ENCODE data around the gene CCDC190. TPM values are rescaled to one million over a fixed set of nuclear protein-coding genes. Genes with fewer than 3 reads are reported as not detected.
"Not testable (repeated sequence)": the region's sequence is repeated elsewhere in the genome, so short reads cannot be mapped to it uniquely, and the experiment has no call there.

CCDC190 gene
- total RNA-seq, 2 experiments from 2014 or later: not detected

DNA sequence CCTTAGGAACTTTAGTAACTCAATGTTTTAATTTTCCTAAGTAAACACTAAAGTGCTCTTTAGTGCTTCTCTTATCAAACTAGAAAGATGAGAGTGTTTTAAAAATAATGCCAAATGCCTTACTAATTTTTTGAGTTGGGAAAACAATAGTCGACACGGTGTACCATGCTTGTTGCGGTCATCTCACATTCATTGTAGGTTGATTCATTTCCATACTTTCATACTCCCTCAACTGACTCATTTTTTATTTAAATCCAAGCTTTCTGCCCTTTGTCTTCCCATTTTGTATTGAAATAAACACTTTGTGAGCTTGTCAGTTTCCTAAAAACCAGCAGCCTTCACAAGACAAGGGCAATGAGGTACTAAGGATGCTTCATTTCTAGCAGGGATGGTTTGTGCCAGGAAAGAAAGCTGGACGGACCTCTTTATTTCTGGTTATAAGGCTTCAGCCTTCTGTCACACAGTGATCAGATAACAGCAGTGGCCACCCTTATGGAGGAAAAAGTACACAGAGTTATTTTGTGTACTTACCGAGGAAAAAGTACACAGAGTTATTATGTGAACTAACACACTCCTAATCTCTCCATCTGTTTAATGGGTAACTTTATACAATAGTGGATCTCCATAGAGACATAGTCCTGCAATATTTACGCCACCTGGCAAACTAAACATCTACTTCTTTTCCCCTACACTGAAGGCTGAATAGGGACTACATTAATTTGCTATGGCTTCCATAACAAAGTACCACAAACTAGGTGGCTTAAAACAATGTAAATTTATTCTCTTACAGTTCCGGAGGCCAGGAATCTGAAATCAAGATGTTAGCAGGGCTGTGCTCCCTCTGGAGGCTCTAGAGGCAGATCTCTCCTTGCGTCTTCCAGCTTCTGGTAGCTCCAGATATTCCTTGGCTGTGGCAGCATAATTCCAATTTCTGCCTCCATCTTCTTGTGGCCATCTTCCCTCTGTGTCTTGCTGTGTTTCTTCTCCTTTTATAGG, 13.0 kb upstream of the CCDC190 start:
- H3K27me3 Mint-ChIP-seq: peaks cover 21% of the 10 kb centered on the region
- ChIA-PET CTCF (interaction anchor here (1.0 kb wide), 1 partner anchor 301 kb away, joined by 3 read pairs; no protein-coding TSS in a partner anchor), POLR2A (no interaction called here)
- intact Hi-C loops (cut with micrococcal nuclease): no loop called here
- no peaks in the 10 kb centered on the region for H3K36me3 Mint-ChIP-seq (ENCODE audit: low read depth)
- ATAC-seq (no peak), DNase-seq (no peak)
- TF ChIP-seq CTCF (IDR thresholded peaks at IDR 0.05): no peak
- H3K9me3 Mint-ChIP-seq: peaks cover 13% of the 10 kb centered on the region
- H3K27ac Mint-ChIP-seq: no peak overlapping the region
- H3K4me3 Mint-ChIP-seq: no peak overlapping the region
- no peaks in the 10 kb centered on the region for H3K4me1 Mint-ChIP-seq (ENCODE audit: low read depth)

GRCh38 chr1:162872981-162873380, 12.0 kb upstream of the CCDC190 start:
- Mint-ChIP-seq H3K9me3 (peaks cover 13% of the 10 kb centered on the region), H3K27me3 (peaks cover 25% of the 10 kb centered on the region), H3K27ac (no peak overlapping the region), H3K4me1 (ENCODE audit: low read depth) (no peaks in the 10 kb centered on the region), H3K36me3 (ENCODE audit: low read depth) (no peaks in the 10 kb centered on the region), H3K4me3 (no peak overlapping the region)
- ATAC-seq (no peak), DNase-seq (no peak)
- POLR2A ChIA-PET: no interaction called here
- intact Hi-C loops (cut with micrococcal nuclease): no loop called here
- CTCF ChIA-PET: interaction anchor here (1.0 to 1.6 kb wide), 2 partner anchors 24 to 302 kb away, joined by 3 read pairs; no protein-coding TSS in a partner anchor
- TF ChIP-seq CTCF (IDR thresholded peaks at IDR 0.05): no peak

DNA sequence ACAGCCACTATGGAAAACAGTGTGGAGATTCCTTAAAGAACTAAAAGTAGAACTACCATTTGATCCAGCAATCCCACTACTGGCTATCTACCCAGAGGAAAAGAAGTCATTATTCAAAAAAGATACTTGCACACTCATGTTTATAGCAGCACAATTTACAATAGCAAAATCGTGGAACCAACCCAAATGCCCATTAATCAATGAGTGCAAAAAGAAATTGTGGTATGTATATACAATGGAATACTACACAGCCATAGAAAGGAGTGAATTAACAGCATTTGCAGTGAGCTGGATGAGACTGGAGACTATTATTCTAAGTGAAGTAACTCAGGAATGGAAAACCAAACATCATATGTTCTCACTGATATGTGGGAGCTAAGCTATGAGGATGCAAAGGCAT, 10.4 kb upstream of the CCDC190 start:
- H3K4me3 Mint-ChIP-seq; H3K36me3 Mint-ChIP-seq (ENCODE audit: low read depth); H3K4me1 Mint-ChIP-seq (ENCODE audit: low read depth); DNase-seq; H3K27ac Mint-ChIP-seq; ATAC-seq; intact Hi-C loops (cut with micrococcal nuclease): not testable (repeated sequence)
- peaks cover 21% of the 10 kb centered on the region for H3K27me3 Mint-ChIP-seq
- POLR2A ChIA-PET: interaction anchor here (0.7 kb wide), 1 partner anchor 410 kb away, joined by 3 read pairs; no protein-coding TSS in a partner anchor
- CTCF ChIA-PET: interaction anchor here (1.6 kb wide), 1 partner anchor 23 kb away, joined by 3 read pairs; no protein-coding TSS in a partner anchor
- H3K9me3 Mint-ChIP-seq: peaks cover 13% of the 10 kb centered on the region

GRCh38 chr1:162868972-162869371, 8.0 kb upstream of the CCDC190 start:
- Mint-ChIP-seq H3K9me3 (peaks cover 13% of the 10 kb centered on the region), H3K27ac (no peak overlapping the region), H3K27me3 (peaks cover 19% of the 10 kb centered on the region), H3K4me1 (ENCODE audit: low read depth) (no peaks in the 10 kb centered on the region), H3K36me3 (ENCODE audit: low read depth) (no peaks in the 10 kb centered on the region), H3K4me3 (no peak overlapping the region)
- intact Hi-C loops (cut with micrococcal nuclease): no loop called here
- POLR2A ChIA-PET: no interaction called here
- CTCF ChIA-PET: no interaction called here
- no peak for TF ChIP-seq CTCF (IDR thresholded peaks at IDR 0.05)
- ATAC-seq: no peak
- no peak for DNase-seq

DNA sequence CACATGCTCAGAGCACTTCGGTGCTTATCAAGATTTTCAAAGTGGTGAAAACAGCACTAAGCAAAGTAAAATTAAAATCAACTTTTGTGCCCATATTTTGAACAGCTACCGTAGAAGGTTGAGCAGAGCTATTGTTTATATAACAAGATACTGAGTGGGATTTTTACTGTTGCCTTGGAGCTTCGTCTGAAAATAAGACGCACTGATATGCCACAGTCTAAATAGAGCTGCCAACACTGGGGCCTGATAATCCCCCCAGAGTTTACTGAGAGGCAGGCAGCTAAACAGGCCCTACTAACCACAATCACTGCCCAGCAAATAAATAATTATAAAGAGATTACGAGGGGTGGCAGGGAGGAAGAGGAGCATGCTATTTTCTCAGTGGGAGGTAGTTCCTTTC, 650 bp upstream of the CCDC190 start:
- H3K4me1 Mint-ChIP-seq (ENCODE audit: low read depth): no peaks in the 10 kb centered on the region
- intact Hi-C loops (cut with micrococcal nuclease): no loop called here
- ChIA-PET CTCF (interaction anchor here (1.0 to 1.6 kb wide), 2 partner anchors 13 to 454 kb away, joined by 3 to 6 read pairs; no protein-coding TSS in a partner anchor), POLR2A (no interaction called here)
- H3K9me3 Mint-ChIP-seq: no peaks in the 10 kb centered on the region
- H3K27me3 Mint-ChIP-seq: peaks cover 15% of the 10 kb centered on the region
- DNase-seq (no peak), ATAC-seq (no peak)
- no peak for TF ChIP-seq CTCF (IDR thresholded peaks at IDR 0.05)
- no peaks in the 10 kb centered on the region for H3K36me3 Mint-ChIP-seq (ENCODE audit: low read depth)
- no peak overlapping the region for H3K27ac Mint-ChIP-seq
- no peak overlapping the region for H3K4me3 Mint-ChIP-seq

Measured in activated CD8-positive, alpha-beta T cell treated with anti-CD3 and anti-CD28 coated beads for 36 hours (primary cell).